ENCODE data around the gene C11orf21. TPM values are rescaled to one million over a fixed set of nuclear protein-coding genes. Genes with fewer than 3 reads are reported as not detected.

Gene C11orf21
- polyA plus RNA-seq, 1 of the 3 experiments (the other 2 are of a cell fraction) = 0.03 TPM

DNA sequence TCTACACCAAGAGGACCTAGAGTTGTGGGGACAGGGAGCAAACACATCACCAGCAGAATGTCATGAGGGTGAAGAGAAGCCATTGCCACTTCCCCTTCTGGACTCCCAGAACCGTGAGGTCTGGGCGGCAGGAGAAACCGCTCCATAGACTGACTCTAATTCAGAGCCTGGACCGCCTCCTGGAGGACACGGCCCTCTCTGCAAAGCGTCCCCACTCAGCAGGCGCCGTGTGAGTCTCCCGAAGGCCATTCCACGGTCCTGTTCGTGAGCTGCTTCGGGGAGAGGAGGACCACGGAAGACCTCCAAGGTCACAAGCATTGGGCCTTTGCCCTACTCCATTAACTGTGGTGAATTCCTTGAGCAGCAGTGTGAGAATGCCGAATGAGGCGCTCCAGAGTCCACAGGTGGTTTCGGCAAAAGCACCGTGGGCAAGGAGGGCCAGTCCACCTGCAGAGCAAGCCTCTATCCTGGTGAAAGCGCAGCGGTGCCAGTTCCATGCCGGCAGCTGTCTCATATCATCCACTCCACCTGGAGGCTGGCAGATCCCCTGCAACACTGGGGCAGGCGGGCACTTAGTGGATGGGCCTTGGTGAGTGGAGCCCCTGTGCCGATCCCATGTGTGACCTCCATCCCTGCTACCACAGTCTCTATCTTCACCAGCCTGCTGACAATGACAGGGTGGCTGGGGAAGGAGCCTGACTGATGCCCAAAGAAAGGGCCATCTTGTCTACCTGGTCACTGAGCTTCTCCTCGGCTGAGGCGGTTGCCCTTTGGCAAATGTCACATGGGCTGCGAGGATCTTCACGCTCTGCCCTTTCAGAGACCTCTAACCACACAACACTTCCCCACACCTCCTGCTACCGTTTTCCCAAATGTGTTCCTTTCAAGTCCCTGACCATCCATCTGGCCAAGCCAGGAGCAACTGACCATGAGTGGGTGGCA lies 7.5 kb downstream of the C11orf21 start:
- ChIA-PET POLR2A (interaction anchor here (0.6 kb wide), 1 partner anchor 352 kb away, joined by 3 read pairs; no protein-coding TSS in a partner anchor), CTCF (interaction anchor here (1.1 to 13.9 kb wide), 3 partner anchors 12 to 128 kb away, joined by 3 to 318 read pairs (median 7); partner anchors contain the start of gene TSSC4)
- Histone ChIP-seq H3K4me2 (no peak overlapping the region), H3K9ac (no peak overlapping the region), H3K4me3 (ENCODE audit: low read depth in 2 of 2, low read length in 1 of 2) (no peak overlapping the region), H3K9me3 (no peaks in the 10 kb centered on the region), H3K27ac (ENCODE audit: low read depth in 2 of 2, low read length in 1 of 2) (no peak overlapping the region), H4K20me1 (ENCODE audit: insufficient read depth) (no peaks in the 10 kb centered on the region), H3K79me2 (ENCODE audit: insufficient read depth) (no peaks in the 10 kb centered on the region), H3K9me2 (no peaks in the 10 kb centered on the region), H3K4me1 (ENCODE audit: control insufficient read depth in 1 of 2, insufficient read depth in 2 of 2, low read depth in 1 of 2, low read length in 1 of 2) (no peaks in the 10 kb centered on the region), H3F3A (replicated peaks; ENCODE audit: insufficient read depth) (no peaks in the 10 kb centered on the region), H2AFZ (ENCODE audit: low read depth) (no peak overlapping the region), H3K27me3 (ENCODE audit: insufficient read depth) (no peaks in the 10 kb centered on the region), H3K36me3 (replicated peaks in 1 of 2; ENCODE audit: control insufficient read depth in 1 of 2, insufficient read depth in 2 of 2, low read length in 1 of 2) (no peaks in the 10 kb centered on the region)
- DNase-seq = no peak
- TF ChIP-seq, protein P1, sequence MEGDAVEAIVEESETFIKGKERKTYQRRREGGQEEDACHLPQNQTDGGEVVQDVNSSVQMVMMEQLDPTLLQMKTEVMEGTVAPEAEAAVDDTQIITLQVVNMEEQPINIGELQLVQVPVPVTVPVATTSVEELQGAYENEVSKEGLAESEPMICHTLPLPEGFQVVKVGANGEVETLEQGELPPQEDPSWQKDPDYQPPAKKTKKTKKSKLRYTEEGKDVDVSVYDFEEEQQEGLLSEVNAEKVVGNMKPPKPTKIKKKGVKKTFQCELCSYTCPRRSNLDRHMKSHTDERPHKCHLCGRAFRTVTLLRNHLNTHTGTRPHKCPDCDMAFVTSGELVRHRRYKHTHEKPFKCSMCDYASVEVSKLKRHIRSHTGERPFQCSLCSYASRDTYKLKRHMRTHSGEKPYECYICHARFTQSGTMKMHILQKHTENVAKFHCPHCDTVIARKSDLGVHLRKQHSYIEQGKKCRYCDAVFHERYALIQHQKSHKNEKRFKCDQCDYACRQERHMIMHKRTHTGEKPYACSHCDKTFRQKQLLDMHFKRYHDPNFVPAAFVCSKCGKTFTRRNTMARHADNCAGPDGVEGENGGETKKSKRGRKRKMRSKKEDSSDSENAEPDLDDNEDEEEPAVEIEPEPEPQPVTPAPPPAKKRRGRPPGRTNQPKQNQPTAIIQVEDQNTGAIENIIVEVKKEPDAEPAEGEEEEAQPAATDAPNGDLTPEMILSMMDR (IDR thresholded peaks at IDR 0.05) = no peak
- TF ChIP-seq FOSL2 (IDR thresholded peaks at IDR 0.05; ENCODE audit: borderline replicate concordance, low read depth) (no peak), RCOR1 (IDR thresholded peaks at IDR 0.05; ENCODE audit: low read length) (no peak), TCF12 (IDR thresholded peaks at IDR 0.05) (no peak)
- TF ChIP-seq, protein P2, sequence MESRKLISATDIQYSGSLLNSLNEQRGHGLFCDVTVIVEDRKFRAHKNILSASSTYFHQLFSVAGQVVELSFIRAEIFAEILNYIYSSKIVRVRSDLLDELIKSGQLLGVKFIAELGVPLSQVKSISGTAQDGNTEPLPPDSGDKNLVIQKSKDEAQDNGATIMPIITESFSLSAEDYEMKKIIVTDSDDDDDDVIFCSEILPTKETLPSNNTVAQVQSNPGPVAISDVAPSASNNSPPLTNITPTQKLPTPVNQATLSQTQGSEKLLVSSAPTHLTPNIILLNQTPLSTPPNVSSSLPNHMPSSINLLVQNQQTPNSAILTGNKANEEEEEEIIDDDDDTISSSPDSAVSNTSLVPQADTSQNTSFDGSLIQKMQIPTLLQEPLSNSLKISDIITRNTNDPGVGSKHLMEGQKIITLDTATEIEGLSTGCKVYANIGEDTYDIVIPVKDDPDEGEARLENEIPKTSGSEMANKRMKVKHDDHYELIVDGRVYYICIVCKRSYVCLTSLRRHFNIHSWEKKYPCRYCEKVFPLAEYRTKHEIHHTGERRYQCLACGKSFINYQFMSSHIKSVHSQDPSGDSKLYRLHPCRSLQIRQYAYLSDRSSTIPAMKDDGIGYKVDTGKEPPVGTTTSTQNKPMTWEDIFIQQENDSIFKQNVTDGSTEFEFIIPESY (IDR thresholded peaks at IDR 0.05; ENCODE audit: borderline replicate concordance, low read depth) = no peak
- WGBS (ENCODE audit: low lambda C conversion rate) = 82% methylated on average over 23 of the region's 27 CpGs

DNA sequence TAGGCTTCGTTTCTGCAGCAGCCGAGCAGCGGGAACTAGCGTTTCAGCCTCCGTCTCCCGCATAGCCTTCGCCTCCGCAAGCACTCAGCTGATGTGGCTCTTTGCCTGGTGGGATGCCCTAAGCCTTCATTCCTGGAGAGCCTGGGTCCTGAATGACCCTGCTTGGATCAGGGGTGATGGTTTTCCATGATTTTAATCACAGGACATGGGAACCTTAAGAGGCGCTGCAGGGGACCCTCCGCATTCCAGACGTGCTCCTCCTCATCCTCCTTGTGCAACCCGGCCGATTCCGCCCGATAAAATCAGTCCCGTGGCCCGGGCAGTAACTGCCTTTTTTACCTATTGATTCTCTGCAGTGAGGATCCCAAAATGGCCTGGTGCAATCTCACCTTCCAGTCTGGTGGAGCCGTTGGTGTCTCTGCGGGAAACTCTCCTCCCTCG lies 8.2 kb downstream of the C11orf21 start:
- no peaks in the 10 kb centered on the region for H3K36me3 ChIP-seq (replicated peaks in 1 of 2; ENCODE audit: control insufficient read depth in 1 of 2, insufficient read depth in 2 of 2, low read length in 1 of 2)
- H3K79me2 ChIP-seq (ENCODE audit: insufficient read depth) = no peaks in the 10 kb centered on the region
- no peaks in the 10 kb centered on the region for H3K9me3 ChIP-seq
- H3K27me3 ChIP-seq (ENCODE audit: insufficient read depth) = no peaks in the 10 kb centered on the region
- TF ChIP-seq, protein P3, sequence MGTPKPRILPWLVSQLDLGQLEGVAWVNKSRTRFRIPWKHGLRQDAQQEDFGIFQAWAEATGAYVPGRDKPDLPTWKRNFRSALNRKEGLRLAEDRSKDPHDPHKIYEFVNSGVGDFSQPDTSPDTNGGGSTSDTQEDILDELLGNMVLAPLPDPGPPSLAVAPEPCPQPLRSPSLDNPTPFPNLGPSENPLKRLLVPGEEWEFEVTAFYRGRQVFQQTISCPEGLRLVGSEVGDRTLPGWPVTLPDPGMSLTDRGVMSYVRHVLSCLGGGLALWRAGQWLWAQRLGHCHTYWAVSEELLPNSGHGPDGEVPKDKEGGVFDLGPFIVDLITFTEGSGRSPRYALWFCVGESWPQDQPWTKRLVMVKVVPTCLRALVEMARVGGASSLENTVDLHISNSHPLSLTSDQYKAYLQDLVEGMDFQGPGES (IDR thresholded peaks at IDR 0.05; ENCODE audit: low read depth, low read length) = no peak
- TF ChIP-seq FOSL2 (IDR thresholded peaks at IDR 0.05; ENCODE audit: borderline replicate concordance, low read depth) (no peak), POLR2AphosphoS5 (IDR thresholded peaks at IDR 0.05; ENCODE audit: low read depth, low read length) (no peak), SIN3A (IDR thresholded peaks at IDR 0.05; ENCODE audit: borderline replicate concordance, low read depth, low read length) (no peak), GABPA (IDR thresholded peaks at IDR 0.05; ENCODE audit: low read depth) (no peak), YY1 (IDR thresholded peaks at IDR 0.05; ENCODE audit: low read depth) (no peak), TAF1 (IDR thresholded peaks at IDR 0.05; ENCODE audit: borderline replicate concordance, low read depth, low read length) (no peak), GATA2 (CRISPR knock-in tag; IDR thresholded peaks at IDR 0.05) (no peak), MEF2A (IDR thresholded peaks at IDR 0.05; ENCODE audit: borderline replicate concordance, low read depth) (no peak), CHD2 (IDR thresholded peaks at IDR 0.05; ENCODE audit: low read length, partially characterized antibody) (no peak), TEAD4 (IDR thresholded peaks at IDR 0.05; ENCODE audit: borderline replicate concordance, insufficient read depth) (no peak)
- TF ChIP-seq, protein P1 (IDR thresholded peaks at IDR 0.05) = no peak
- H3K4me2 ChIP-seq = no peak overlapping the region
- ChIA-PET CTCF (interaction anchor here (1.0 to 1.5 kb wide), 2 partner anchors 11 to 106 kb away, joined by 3 to 7 read pairs; partner anchors contain the start of gene TSSC4), POLR2A (interaction anchor here (0.6 kb wide), 1 partner anchor 352 kb away, joined by 3 read pairs; no protein-coding TSS in a partner anchor)
- no peak for DNase-seq
- H3K9me2 ChIP-seq = no peaks in the 10 kb centered on the region
- 78% methylated on average over 20 of the region's 20 CpGs for WGBS (ENCODE audit: low lambda C conversion rate)
- H3K4me3 ChIP-seq (ENCODE audit: low read depth in 2 of 2, low read length in 1 of 2) = no peak overlapping the region
- no peaks in the 10 kb centered on the region for H4K20me1 ChIP-seq (ENCODE audit: insufficient read depth)
- no peak overlapping the region for H3K27ac ChIP-seq (ENCODE audit: low read depth in 2 of 2, low read length in 1 of 2)
- H3F3A ChIP-seq (replicated peaks; ENCODE audit: insufficient read depth) = no peaks in the 10 kb centered on the region
- H3K4me1 ChIP-seq (ENCODE audit: control insufficient read depth in 1 of 2, insufficient read depth in 2 of 2, low read depth in 1 of 2, low read length in 1 of 2) = no peaks in the 10 kb centered on the region
- no peak overlapping the region for H2AFZ ChIP-seq (ENCODE audit: low read depth)
- H3K9ac ChIP-seq = no peak overlapping the region
